PFSK-1 (cell line): Measurements from ENCODE around the gene ANGPTL8.

Experiments
- FOXP2 ChIP-seq: optimal IDR thresholded peaks from 2 replicates; pipeline ENCODE3; 2011; ENCODE audit warnings: borderline replicate concordance, control low read depth, inconsistent platforms; ENCODE audit not compliant: insufficient read depth; ENCODE audit errors: extremely low read length, extremely low read depth
- POLR2AphosphoS5 ChIP-seq: IDR thresholded peaks from 2 replicates; pipeline ENCODE4 v1.6.1; 2012; ENCODE audit warnings: low read depth, mild to moderate bottlenecking, control low read depth, low read length, moderate library complexity
- TAF1 ChIP-seq: IDR thresholded peaks from 2 replicates; pipeline ENCODE4 v1.6.1; 2012; ENCODE audit warnings: low read length, control low read depth, borderline replicate concordance; ENCODE audit not compliant: insufficient read depth

- TF ChIP-seq TAF1 (no peak), FOXP2 (no peak), POLR2AphosphoS5 (no peak)
Observed at GRCh38 chr19:11240008-11240444, 607 bp downstream of the ANGPTL8 start.
